G401.6 (cell line): ENCODE results near the gene NOM1.
"Not testable (repeated sequence)": the region's sequence is repeated elsewhere in the genome, so short reads cannot be mapped to it uniquely, and the experiment has no call there.

ENCODE experiments used
- FAIRE-seq: peaks from 2 replicates; lab custom pipeline; 2012; peaks lifted over from hg19 to GRCh38; lab: Jason Lieb, UNC

NOM1 gene

GRCh38 chr7:156941393-156942182 lies 7.9 kb upstream of the NOM1 start:
- FAIRE-seq = no peak

- FAIRE-seq = no peak
Measured at GRCh38 chr7:156942708-156943090, 6.8 kb upstream of the NOM1 start.

- no peak for FAIRE-seq
Measured at GRCh38 chr7:156943091-156944041, 6.1 kb upstream of the NOM1 start.

- FAIRE-seq = no peak
Measured at GRCh38 chr7:156944876-156945275, 4.6 kb upstream of the NOM1 start.

- FAIRE-seq = no peak
Measured at GRCh38 chr7:156947120-156947843, 2.2 kb upstream of the NOM1 start.

- no peak for FAIRE-seq
Measured at GRCh38 chr7:156948361-156948760, 1.2 kb upstream of the NOM1 start.

GRCh38 chr7:156950381-156950858 lies 908 bp downstream of the NOM1 start:
- no peak for FAIRE-seq

- FAIRE-seq = not testable (repeated sequence)
Measured at GRCh38 chr7:156953215-156953614, 3.7 kb downstream of the NOM1 start.

- FAIRE-seq = no peak
Measured at GRCh38 chr7:156954941-156955340, 5.4 kb downstream of the NOM1 start.

GRCh38 chr7:156956727-156957126 lies 7.2 kb downstream of the NOM1 start:
- no peak for FAIRE-seq

GRCh38 chr7:156962145-156962544 lies 12.6 kb downstream of the NOM1 start:
- no peak for FAIRE-seq

- no peak for FAIRE-seq
Measured at GRCh38 chr7:156962897-156963296, 13.4 kb downstream of the NOM1 start.

- no peak for FAIRE-seq
Measured at GRCh38 chr7:156963472-156963871, 14.0 kb downstream of the NOM1 start.

- FAIRE-seq = no peak
Measured at GRCh38 chr7:156964971-156965370, 15.5 kb downstream of the NOM1 start.

GRCh38 chr7:156966387-156966786 lies 16.9 kb downstream of the NOM1 start:
- FAIRE-seq = no peak

GRCh38 chr7:156968183-156968582 lies 18.7 kb downstream of the NOM1 start:
- FAIRE-seq = no peak

- peak; percentile 85 for FAIRE-seq
Measured at GRCh38 chr7:156969972-156970420, 20.5 kb downstream of the NOM1 start.

- FAIRE-seq = no peak
Measured at GRCh38 chr7:156975620-156976019, 26.1 kb downstream of the NOM1 start.

GRCh38 chr7:156979007-156979606 lies 29.6 kb downstream of the NOM1 start:
- no peak for FAIRE-seq

- FAIRE-seq = no peak
Measured at GRCh38 chr7:156979711-156980110, 30.2 kb downstream of the NOM1 start.

GRCh38 chr7:156984174-156984891 lies 34.8 kb downstream of the NOM1 start:
- FAIRE-seq = no peak
